ENCODE data around the gene ZBTB18. TPM values are rescaled to one million over a fixed set of nuclear protein-coding genes. Genes with fewer than 3 reads are reported as not detected.

Gene ZBTB18
- total RNA-seq, 1 donor from 2014 or later: 41.6 TPM

GRCh38 chr1:244048256-244049161 is 2.6 kb upstream of the ZBTB18 start:
- H3K4me1 Mint-ChIP-seq: peaks cover 28% of the 10 kb centered on the region

GRCh38 chr1:244049162-244050013 is 1.7 kb upstream of the ZBTB18 start:
- DNase-seq (ENCODE audit: low spot score in 2 of 2, unreplicated experiment in 2 of 2): peak in 1 of 2 experiments; percentile 53
- no peak overlapping the region for H3K27ac Mint-ChIP-seq
- H3K36me3 Mint-ChIP-seq: no peaks in the 10 kb centered on the region
- H3K27me3 Mint-ChIP-seq (ENCODE audit: low read depth): no peaks in the 10 kb centered on the region
- no peak overlapping the region for H3K4me3 Mint-ChIP-seq
- H3K9me3 Mint-ChIP-seq: no peaks in the 10 kb centered on the region
- no peak for TF ChIP-seq CTCF (IDR thresholded peaks at IDR 0.05; ENCODE audit: unreplicated experiment)
- H3K4me1 Mint-ChIP-seq: peaks cover 22% of the 10 kb centered on the region

More at GRCh38 chr1:244048256-244049161, 2.6 kb upstream of the ZBTB18 start:
- no peaks in the 10 kb centered on the region for H3K36me3 Mint-ChIP-seq
- no peak overlapping the region for H3K27ac Mint-ChIP-seq
- no peaks in the 10 kb centered on the region for H3K27me3 Mint-ChIP-seq (ENCODE audit: low read depth)
- TF ChIP-seq CTCF (IDR thresholded peaks at IDR 0.05; ENCODE audit: unreplicated experiment): no peak
- H3K4me3 Mint-ChIP-seq: peak overlapping the region; percentile 94
- peak; percentile 95 to 99 for DNase-seq (ENCODE audit: low spot score in 2 of 2, unreplicated experiment in 2 of 2)
- H3K9me3 Mint-ChIP-seq: no peaks in the 10 kb centered on the region

GRCh38 chr1:244050014-244050834 is 859 bp upstream of the ZBTB18 start:
- Mint-ChIP-seq H3K4me1 (peaks cover 16% of the 10 kb centered on the region), H3K9me3 (no peaks in the 10 kb centered on the region), H3K27me3 (ENCODE audit: low read depth) (no peaks in the 10 kb centered on the region), H3K36me3 (no peaks in the 10 kb centered on the region), H3K27ac (no peak overlapping the region), H3K4me3 (no peak overlapping the region)
- DNase-seq (ENCODE audit: low spot score in 2 of 2, unreplicated experiment in 2 of 2): no peak
- no peak for TF ChIP-seq CTCF (IDR thresholded peaks at IDR 0.05; ENCODE audit: unreplicated experiment)

GRCh38 chr1:244052016-244052727 is 1.1 kb downstream of the ZBTB18 start:
- no peak for TF ChIP-seq CTCF (IDR thresholded peaks at IDR 0.05; ENCODE audit: unreplicated experiment)
- no peak for DNase-seq (ENCODE audit: low spot score in 2 of 2, unreplicated experiment in 2 of 2)
- H3K27ac Mint-ChIP-seq: no peak overlapping the region
- H3K9me3 Mint-ChIP-seq: no peaks in the 10 kb centered on the region
- peaks cover 21% of the 10 kb centered on the region for H3K4me1 Mint-ChIP-seq
- peaks cover 7% of the 10 kb centered on the region for H3K36me3 Mint-ChIP-seq
- H3K4me3 Mint-ChIP-seq: no peak overlapping the region
- H3K27me3 Mint-ChIP-seq (ENCODE audit: low read depth): no peaks in the 10 kb centered on the region

Measured in mesothelial cell of epicardium (in vitro differentiated cells).